SKM-1 (cell line): ENCODE measurements around the gene TPPP3.
"Not testable (repeated sequence)": the region's sequence is repeated elsewhere in the genome, so short reads cannot be mapped to it uniquely, and the experiment has no call there.

Experiments
- DNase-seq: peaks from one replicate; lab custom pipeline; 2025; ENCODE audit not compliant: unreplicated experiment; lab: John Stamatoyannopoulos, UW

The TPPP3 gene

DNA sequence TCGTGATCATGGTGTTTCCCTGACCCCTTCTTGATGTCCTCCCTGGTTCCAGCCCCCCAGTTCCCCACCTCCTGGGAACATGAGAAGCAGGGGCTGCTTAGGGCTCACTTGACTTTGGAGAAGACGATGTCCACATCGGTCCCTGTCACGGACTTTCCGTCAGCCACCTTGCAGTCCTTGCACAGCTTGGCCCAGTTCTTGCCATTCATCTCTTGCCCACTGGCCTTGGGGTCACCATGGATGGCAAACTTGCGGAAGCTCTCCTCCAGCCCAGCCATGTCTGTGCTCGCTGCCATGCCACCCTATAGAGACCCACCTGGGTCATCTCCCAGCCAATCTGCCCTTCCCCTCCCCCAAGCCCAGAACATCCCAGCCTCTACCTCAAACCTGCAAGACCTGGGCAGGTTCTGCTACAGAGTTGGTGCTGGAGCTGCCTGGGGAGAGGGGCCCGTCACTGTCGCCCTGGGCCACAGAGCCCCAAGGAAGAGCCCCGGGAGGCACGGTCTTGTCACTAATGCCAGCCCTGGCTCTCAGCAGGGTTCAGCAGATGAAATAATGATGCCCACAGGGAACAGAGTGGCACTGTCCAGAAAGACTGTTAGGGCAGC, 2.4 kb downstream of the TPPP3 start:
- DNase-seq = no peak

DNA sequence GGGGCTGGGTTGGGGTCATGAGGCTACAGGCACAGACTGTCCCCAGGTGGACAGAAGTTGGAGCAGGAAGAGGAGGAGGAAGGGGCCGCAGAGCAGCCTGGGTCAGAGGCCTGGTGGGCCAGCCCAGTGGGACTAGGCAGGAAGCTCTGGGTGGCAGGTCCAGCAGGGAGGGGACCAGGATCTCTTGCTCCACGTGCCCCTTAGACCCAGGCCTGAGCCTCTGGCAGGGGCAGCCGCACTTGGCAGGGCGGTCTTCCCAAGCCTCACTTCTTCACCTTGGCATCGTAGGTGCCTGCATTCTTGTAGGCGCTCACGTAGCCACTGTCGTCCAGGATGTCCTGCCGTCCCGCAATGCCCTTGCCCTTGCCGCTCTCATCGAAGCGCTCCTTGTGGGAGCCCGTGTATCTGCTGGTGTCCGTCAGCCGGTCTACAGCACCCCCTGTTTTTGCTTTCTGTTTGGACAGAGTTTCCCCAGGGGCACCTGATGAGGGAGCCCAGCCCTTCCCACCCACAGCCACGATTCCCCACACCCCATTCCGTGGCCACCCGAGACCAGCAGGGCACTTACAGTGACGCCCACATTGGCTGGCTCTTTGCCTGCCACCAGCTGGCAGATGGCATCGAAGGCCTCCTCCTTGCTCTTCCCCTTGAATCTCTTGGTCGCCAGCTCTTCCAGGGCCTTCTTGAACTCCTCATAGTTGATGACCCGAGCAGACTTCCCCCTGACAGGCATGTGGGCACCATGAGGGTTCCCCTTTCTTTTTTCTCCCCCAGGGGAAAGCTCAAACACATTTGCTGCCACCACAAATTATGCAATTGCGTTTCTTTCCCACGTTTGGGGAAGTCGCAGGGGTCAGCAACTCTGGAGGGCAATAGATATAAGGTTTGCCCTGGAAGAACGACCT, 3.1 kb downstream of the TPPP3 start:
- DNase-seq = peak; percentile 85

DNA sequence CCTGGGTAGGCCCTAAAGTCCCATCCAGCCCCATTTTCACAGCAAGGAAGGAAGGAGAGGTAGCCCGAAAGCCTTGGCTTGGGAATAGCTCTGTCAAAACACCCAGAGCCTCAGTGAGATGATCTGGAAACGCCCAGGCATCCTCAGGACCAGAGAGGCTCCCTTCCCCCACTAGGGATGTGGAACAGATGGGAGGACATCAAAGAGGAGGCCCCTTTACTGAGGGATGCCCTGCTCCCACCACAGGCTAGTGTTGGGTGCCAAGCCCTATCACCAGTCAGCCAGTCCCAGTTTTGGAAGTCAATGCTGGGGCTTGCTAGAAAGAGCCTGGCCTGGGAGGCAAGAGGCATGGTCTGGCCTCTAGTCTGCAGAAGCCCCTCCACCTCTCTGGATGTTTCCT, 4.7 kb downstream of the TPPP3 start:
- DNase-seq = no peak

DNA sequence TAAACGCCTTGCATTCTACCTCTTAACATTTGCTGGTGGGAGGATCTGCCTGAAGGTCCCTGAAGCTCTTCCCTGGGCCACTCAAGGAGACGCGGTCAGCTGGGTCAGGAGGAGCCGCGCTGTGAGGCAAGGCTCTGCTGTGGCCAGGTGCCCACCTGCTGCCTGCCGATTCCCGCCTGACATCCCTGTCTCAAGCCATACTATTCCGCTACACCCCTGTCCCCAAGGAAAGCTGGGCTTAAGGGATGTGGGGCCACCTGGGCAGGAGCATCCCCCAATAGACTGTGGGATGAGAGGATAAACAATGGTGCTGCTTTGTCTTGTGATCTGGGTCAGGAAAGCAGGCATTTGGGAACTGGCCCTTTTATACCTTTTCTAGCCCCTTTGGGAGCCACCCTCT, 5.1 kb downstream of the TPPP3 start:
- DNase-seq = no peak

DNA sequence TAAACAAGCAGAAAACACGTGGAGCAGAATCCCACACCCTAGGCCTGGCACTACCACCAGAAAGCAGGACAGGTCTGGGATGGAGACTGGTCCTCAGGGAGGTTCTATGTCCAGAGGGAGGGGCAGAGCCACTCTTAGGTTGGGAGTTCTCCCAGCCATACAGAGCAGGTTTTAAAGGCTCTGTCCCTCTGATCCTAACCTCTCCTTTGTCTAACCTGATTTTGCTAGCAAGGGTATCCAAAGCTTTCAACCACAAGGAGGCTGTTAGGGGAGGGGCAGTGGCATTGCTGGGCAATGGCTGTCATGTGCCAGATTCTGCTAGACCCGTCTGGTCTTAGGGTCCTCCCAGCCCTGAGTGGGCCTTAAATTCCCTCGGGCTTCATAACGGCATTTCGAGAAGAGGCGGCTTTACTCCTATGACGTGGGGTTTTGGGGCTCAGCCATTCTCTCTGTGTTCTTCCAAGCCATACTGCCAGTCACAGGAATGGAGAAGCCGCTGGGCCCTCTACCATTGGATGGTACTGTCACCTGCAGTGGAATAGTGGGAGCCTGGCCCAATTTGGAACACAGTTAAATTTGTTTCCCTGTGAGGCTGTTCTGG, 5.7 kb downstream of the TPPP3 start:
- DNase-seq = no peak

DNA sequence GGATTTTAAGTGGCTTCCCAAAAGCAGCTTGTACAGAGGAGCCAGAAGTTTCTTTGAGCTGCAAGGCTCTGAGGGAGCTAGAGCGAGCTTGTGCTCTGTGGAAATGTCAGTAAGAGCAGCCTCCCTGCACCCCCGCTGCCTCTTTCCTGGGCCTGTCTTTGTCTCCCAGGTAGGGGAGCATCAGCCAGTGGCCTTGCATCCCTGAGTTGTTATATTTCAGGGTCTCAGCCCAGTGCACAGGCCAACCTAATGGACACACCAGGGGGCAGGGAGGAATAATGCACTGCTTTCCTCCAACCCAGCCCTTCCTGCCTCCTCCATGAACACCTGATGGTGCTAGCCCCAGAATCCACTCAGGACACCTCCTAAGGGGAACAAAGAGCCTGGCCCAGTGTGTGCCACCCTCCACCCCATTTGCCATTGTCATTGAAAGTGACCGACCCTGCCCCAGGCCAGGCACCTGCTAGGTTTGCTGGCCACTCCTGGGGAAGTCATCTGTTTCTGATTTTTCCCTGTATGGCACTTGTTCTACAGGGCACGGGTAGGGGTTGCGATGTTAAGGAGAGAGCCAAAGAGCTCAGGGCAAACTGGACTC, 6.3 kb downstream of the TPPP3 start:
- no peak for DNase-seq

DNA sequence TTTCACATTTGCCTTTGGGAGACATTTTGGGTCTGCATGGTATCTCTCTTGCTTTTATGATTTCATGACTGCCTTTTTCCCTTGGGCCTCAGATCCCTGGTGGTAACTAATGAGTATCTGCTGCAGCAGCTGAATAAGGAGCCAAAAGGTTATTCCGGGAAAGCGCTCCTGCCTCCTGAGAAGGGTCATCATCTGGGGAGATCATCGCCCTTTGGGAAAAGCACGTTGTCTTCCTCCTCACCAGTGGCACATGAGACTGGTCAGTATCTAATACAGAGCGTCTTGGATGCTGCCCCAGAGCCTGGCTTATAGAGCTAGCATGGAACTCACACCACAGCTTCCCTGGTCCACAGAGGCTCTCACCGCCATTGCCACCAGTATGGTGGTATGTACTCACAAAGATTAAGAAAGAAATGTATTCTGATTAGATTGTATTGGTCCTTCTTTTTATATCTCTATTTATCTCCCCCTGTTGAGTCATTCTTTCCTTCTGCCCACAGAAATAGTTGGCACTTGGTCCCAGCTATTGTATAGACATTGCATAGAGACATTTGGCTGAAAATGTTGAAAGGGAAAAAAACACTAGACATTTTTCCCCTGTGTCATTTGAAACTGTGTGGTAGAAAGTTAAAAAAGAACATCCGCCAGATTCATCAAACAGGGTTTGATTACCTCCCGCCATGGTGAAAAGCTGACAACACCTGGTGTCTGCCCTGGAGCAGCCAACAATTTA, 8.4 kb downstream of the TPPP3 start:
- no peak for DNase-seq

DNA sequence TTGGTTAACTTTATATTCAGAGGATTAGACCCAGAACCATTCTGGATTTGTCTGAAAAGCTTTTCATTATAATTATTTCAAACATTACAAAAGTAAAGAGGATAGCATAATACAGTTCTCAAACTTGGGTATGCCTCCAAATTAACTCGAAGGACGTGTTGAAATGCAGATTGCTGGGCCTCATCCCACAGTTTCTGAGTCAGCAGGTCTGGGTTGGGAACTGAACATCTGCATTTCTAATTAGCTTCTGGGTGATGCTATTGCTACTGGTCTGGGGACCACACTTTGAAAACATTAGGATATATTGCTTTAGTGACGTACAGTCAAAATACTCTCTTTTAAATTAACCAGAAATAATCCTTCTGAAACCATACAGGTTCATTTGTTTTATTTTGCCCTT, 10.0 kb downstream of the TPPP3 start:
- DNase-seq = no peak

DNA sequence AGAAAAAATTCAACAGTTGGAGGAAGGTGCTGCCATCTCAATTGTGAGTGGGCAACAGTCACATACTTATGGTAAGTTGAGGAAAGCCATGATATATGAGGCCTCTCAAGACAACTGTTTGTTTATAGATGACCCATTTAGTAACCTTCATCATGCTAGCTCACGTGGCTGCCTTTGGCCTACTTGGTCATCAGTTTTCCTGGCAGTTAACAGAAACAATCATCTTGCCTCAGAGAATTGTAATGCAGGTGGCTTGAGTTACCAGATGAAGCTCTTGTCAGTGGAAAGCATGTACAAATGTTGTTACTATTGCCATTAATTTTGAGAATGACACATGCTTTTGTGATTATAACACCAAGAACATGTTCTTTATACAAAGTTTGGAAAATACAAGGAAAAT, 14.7 kb downstream of the TPPP3 start:
- no peak for DNase-seq

DNA sequence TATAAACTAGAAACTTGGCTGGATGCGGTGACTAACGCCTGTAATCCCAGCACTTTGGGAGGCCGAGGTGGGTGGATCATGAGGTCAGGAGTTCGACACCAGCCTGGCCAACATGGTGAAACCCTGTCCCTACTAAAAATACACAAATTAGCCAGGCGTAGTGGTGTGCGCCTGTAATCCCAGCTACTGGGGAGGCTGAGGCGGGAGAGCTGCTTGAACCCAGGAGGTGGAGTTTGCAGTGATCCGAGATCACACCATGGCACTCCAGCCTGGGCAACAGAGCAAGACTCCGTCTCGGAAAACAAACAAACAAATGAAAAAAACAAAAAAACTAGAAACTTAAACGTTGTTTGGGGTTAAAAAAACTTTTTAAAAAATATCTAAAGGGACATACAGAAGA, 17.3 kb downstream of the TPPP3 start:
- not testable (repeated sequence) for DNase-seq

DNA sequence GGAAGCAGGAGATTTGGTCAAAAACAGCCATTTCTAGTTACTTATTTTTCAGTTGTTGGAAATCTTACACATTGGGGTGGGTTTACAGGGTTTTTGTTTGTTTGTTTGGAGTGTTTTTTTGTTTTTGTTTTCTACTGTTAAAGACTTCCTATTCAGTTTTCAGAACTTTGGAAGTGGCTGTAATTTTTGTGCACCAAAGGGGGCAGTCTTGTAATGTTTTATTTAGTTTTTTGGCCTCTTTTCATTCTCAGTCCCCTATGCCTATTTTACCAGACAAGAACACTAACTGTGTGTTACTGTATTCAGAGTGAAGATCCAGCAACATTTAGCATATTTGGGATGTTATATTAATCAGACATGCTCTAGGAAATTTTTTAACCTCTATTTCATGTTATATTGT, 20.6 kb downstream of the TPPP3 start:
- DNase-seq = peak; percentile 3

DNA sequence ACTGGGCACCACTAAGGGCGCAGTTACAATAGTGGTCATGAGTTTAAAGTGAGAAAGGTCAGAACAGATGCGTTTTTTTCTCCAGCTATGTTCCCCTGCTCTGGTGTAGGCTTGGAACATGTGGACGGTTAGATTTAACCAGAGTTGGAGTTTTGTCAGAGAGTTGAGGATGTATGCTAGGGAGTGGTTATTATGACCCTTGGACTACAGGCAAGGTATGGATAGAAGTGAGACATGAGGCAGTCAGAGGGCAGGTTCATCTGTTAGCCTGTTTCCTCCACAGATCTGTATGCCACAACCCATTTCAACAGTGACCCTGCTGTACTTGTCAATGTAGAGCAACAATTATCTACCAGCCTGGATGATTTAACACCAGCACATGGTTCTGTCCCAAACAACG, 22.6 kb downstream of the TPPP3 start:
- DNase-seq = no peak

DNA sequence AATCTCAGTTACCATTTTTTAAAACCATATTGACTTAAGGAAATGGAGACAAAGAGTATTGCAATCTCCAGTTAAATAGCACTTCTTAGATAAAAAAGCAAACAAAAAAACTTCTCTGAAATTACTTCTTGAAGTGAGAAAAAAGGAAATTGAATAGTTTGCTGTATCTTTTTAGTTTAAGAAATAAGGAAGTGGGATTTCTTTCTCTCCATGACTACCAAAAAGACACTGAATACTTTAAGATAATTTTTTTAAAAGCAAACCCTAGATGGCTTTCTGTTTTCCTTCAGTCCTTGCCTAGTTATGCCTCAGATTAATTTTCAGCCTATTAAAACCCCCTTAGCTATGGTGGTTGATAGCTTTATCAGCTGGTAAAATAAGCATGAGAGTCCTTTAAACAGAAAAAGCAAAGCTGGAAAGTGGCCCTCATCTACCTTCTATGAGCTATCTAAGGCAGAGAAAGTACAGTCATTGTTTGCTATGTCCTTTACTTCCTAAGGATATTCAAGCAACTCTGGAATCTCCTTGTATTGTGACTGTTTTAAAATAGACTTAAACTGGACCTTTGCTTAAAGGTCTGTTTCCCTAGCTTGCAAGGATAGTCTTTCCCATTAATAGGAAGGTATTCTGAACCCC, 28.6 kb downstream of the TPPP3 start:
- DNase-seq = no peak

DNA sequence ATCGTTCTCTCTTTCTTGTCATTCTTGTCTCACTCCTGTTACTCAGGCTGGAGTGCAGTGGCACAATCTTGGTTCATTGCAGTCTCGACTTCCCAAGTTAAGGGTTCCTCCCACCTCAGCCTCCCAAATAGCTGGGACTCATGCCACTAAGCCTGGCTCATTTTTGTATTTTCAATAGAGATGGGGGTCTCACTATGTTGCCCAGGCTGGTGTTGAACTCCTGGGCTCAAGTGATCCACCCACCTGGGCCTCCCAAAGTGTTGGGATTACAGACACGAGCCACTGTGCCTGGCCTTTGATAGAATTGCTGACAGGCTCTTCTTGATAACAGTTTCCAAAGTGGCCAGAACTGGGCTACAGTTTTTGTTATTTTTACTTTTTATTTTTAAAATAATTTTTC, 32.3 kb downstream of the TPPP3 start:
- no peak for DNase-seq

DNA sequence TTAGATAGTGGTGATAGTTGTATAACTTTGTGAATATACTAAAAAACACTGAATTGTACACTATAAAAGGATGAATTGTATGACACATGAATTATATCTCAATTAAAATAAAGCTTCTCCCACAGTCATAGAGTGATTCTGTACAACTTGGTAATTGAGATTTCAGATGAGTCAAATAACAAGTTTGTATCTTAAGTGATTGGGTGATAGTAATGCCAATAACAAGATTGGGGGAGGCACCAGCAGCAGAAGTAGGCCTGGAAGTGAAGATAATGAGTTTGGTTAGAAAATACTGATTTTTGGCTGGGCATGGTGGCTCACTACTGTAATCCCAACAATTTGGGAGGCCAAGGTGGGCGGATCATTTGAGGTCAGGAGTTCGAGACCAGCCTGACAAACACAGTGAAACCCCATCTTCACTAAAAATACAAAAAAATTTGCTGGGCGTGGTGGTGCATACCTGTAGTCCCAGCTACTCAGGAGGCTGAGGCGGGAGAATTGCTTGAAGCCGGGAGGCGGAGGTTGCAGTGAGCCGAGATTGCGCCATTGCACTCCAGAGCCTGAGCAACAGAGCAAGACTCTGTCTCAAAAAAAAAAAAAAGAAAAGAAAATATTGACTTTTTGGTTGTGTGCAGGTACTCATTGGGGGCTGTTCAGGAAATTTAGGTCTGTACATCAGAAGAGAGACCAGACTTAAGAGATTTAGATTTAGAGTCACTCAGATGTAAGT, 33.6 kb downstream of the TPPP3 start:
- not testable (repeated sequence) for DNase-seq

DNA sequence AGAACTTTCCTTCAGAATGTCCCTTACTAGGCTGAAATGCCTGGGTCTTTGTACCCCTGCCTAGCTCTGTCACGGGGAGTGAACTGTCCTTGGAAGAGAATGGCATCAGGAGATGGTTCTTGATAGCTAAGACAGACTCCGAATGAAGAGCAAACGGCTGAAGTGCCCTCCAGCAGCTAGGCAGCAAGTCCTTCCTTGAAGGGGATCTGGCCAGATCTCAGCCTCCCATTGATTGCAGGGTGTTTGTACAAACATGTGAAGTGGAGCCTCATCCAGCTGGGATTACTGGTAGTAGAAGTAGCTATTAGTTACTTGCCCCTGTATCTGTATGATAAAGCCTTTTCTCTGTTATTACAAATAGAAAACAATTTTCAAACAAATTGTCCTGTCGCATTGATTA, 35.7 kb downstream of the TPPP3 start:
- no peak for DNase-seq

DNA sequence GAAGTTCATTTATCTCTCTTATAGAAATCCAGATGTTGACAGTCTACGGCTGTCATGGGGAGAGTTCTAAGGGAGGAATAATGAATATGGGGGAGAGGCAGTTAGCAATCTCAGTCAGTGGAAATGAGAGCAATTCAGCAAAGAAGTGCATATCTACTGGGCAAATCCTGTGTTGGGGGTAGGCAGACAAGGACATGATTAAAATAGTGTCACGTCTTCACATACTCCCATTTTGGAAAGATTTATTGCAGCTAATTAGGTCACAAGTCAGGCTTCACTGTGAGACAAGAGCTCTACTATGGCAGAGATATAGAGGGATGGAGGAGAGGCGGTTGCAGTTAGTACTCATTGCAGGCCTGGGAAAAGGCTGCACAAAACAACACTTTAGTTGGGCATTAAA, 36.9 kb downstream of the TPPP3 start:
- no peak for DNase-seq

DNA sequence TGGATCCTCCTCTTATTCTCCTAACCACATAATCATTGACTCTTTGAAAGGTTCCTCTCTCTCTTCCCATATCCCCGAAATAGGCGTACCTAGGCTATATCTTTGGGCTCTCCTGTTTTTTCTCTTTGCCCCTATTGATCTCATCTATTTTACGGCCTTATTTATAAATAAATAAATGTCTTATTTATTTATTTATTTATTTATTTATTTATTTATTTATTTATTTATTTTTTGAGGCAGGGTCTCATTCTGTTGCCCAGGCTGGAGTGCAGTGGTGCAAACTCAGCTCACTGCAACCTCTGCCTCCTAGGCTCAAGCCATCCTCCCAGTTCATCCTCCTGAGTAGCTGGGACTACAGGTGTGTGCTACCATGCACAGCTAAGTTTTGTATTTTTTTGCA, 40.8 kb downstream of the TPPP3 start:
- not testable (repeated sequence) for DNase-seq

DNA sequence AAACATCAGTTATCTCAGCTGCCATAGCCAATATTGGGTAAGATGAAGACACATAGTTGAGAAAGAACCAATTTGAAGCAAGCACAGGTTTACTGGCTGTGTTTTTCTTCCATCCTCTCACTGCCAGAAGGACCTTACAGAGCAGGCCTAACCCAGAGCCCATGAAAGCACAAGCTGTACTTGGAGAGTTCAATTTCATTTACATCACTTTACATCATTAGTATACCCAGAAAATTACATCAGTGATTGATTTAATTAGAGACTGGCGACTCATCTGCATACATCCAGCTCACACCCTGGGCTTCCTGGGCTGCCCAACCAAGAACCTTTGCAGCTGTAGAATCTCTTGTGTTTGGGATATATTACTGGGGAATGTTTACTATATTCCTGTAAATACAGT, 43.0 kb downstream of the TPPP3 start:
- DNase-seq = no peak

DNA sequence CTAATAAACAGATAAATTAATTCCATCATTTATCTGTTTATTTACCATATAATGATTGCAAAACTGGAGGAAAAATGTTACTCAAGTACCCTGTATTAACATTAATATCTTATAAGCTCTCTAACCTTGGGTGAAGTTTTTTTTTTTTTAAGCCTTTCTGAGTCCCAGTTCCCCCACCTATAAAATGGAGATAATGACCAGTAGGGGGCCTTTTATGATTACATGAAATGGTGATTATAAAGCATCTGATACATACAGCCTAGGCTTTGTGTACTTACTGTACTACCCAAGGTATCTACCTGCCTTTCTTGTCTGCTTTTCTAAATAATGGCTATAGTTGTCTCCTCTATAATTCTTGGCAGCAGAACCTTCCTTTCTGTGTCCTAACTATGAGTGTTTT, 44.1 kb downstream of the TPPP3 start:
- no peak for DNase-seq
